GM12878 (cell line): Measurements from ENCODE around the gene ARMC10.

Experiments
- CREM ChIP-seq: IDR thresholded peaks from 2 replicates; pipeline ENCODE4 v1.6.1; 2014; ENCODE audit warnings: antibody characterized with exemption, low read depth
- FOS ChIP-seq: IDR thresholded peaks from 3 replicates; pipeline ENCODE4 v1.6.1; 2011; ENCODE audit warnings: borderline replicate concordance; ENCODE audit not compliant: insufficient read length; ENCODE audit errors: extremely low read depth
- JUNB ChIP-seq: IDR thresholded peaks from 2 replicates; pipeline ENCODE4 v1.6.1; 2016; ENCODE audit warnings: antibody characterized with exemption, mild to moderate bottlenecking
- PML ChIP-seq: IDR thresholded peaks from 2 replicates; pipeline ENCODE4 v1.6.1; 2012; ENCODE audit warnings: low read length, inconsistent platforms
- POLR2A ChIP-seq: IDR thresholded peaks from 2 replicates; pipeline ENCODE4 v1.6.1; 2011; ENCODE audit warnings: low read depth, mild to moderate bottlenecking, low read length
- POLR2AphosphoS5 ChIP-seq: IDR thresholded peaks from 2 replicates; pipeline ENCODE4 v1.6.1; 2011; ENCODE audit warnings: mild to moderate bottlenecking, low read length, inconsistent platforms
- POU2F2 ChIP-seq: IDR thresholded peaks from 3 replicates; pipeline ENCODE4 v1.6.1; 2011; ENCODE audit warnings: low read depth, mild to moderate bottlenecking, low read length, borderline replicate concordance
- RAD21 ChIP-seq: IDR thresholded peaks from 2 replicates; pipeline ENCODE4 v1.6.1; 2011; ENCODE audit warnings: mild to moderate bottlenecking, low read depth, low read length, moderate library complexity; ENCODE audit not compliant: insufficient read depth
- TF ChIP-seq, protein P1 (sequence below): IDR thresholded peaks from 2 replicates; pipeline ENCODE4 v1.6.1; 2012; ENCODE audit warnings: mild to moderate bottlenecking, low read depth, low read length
- TF ChIP-seq, protein P2 (sequence below), 3 experiments: IDR thresholded peaks in 2 of 3; conservative IDR thresholded peaks in 1 of 3; 2 replicates each; pipeline ENCODE4 v1.5.1; 2011; ENCODE audit warnings: low read depth in 3 of 3, low read length in 3 of 3, mild to moderate bottlenecking in 3 of 3, control low read depth in 2 of 3, moderate library complexity in 2 of 3, inconsistent platforms in 1 of 3, mixed read lengths in 1 of 3; ENCODE audit not compliant: control insufficient read depth in 2 of 3, insufficient read depth in 1 of 3; ENCODE audit errors: extremely low read depth in 1 of 3
- TF ChIP-seq, protein P3 (sequence below): IDR thresholded peaks from 2 replicates; pipeline ENCODE4 v1.6.1; 2011; ENCODE audit warnings: borderline replicate concordance, low read depth, mild to moderate bottlenecking, moderate library complexity, mixed read lengths, low read length; ENCODE audit not compliant: insufficient read depth; ENCODE audit errors: extremely low read length
- TF ChIP-seq, protein P4 (sequence below): fragments of 150-350 bp; IDR thresholded peaks from 2 replicates; pipeline ENCODE4 v1.6.1; 2016; ENCODE audit warnings: low read depth, low read length

DNA sequence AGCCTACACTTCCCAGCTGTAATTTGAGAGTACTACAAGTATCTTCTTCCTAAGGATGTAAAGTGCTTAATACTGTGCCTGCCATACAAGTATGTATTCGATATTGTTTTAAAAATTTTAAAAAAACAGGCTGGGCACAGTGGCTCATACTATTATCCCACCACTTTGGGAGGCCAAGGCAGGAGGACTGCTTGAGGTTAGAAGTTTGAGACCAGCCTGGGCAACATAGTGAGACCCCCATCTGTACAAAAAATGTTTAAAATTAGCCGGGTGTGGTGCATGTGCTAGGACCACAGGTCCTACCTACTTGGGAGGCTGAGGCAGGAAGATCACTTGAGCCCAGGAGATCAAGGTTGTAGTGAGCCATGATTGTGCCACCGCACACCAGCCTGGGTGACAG, 8.3 kb downstream of the ARMC10 start:
- TF ChIP-seq, protein P1, sequence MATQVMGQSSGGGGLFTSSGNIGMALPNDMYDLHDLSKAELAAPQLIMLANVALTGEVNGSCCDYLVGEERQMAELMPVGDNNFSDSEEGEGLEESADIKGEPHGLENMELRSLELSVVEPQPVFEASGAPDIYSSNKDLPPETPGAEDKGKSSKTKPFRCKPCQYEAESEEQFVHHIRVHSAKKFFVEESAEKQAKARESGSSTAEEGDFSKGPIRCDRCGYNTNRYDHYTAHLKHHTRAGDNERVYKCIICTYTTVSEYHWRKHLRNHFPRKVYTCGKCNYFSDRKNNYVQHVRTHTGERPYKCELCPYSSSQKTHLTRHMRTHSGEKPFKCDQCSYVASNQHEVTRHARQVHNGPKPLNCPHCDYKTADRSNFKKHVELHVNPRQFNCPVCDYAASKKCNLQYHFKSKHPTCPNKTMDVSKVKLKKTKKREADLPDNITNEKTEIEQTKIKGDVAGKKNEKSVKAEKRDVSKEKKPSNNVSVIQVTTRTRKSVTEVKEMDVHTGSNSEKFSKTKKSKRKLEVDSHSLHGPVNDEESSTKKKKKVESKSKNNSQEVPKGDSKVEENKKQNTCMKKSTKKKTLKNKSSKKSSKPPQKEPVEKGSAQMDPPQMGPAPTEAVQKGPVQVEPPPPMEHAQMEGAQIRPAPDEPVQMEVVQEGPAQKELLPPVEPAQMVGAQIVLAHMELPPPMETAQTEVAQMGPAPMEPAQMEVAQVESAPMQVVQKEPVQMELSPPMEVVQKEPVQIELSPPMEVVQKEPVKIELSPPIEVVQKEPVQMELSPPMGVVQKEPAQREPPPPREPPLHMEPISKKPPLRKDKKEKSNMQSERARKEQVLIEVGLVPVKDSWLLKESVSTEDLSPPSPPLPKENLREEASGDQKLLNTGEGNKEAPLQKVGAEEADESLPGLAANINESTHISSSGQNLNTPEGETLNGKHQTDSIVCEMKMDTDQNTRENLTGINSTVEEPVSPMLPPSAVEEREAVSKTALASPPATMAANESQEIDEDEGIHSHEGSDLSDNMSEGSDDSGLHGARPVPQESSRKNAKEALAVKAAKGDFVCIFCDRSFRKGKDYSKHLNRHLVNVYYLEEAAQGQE, result no peak
- TF ChIP-seq, protein P2, sequence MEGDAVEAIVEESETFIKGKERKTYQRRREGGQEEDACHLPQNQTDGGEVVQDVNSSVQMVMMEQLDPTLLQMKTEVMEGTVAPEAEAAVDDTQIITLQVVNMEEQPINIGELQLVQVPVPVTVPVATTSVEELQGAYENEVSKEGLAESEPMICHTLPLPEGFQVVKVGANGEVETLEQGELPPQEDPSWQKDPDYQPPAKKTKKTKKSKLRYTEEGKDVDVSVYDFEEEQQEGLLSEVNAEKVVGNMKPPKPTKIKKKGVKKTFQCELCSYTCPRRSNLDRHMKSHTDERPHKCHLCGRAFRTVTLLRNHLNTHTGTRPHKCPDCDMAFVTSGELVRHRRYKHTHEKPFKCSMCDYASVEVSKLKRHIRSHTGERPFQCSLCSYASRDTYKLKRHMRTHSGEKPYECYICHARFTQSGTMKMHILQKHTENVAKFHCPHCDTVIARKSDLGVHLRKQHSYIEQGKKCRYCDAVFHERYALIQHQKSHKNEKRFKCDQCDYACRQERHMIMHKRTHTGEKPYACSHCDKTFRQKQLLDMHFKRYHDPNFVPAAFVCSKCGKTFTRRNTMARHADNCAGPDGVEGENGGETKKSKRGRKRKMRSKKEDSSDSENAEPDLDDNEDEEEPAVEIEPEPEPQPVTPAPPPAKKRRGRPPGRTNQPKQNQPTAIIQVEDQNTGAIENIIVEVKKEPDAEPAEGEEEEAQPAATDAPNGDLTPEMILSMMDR (IDR thresholded peaks at IDR 0.05 in 2 of 3, conservative IDR thresholded peaks at IDR 0.05 in 1 of 3; ENCODE audit: control insufficient read depth in 2 of 3, extremely low read depth in 1 of 3, insufficient read depth in 1 of 3, low read depth in 3 of 3, low read length in 3 of 3), result no peak
- TF ChIP-seq, protein P3, sequence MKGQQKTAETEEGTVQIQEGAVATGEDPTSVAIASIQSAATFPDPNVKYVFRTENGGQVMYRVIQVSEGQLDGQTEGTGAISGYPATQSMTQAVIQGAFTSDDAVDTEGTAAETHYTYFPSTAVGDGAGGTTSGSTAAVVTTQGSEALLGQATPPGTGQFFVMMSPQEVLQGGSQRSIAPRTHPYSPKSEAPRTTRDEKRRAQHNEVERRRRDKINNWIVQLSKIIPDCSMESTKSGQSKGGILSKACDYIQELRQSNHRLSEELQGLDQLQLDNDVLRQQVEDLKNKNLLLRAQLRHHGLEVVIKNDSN, result no peak
- TF ChIP-seq POU2F2 (no peak), POLR2A (no peak), RAD21 (no peak), CREM (no peak), FOS (no peak), JUNB (no peak), POLR2AphosphoS5 (no peak), PML (no peak)
- TF ChIP-seq, protein P4, sequence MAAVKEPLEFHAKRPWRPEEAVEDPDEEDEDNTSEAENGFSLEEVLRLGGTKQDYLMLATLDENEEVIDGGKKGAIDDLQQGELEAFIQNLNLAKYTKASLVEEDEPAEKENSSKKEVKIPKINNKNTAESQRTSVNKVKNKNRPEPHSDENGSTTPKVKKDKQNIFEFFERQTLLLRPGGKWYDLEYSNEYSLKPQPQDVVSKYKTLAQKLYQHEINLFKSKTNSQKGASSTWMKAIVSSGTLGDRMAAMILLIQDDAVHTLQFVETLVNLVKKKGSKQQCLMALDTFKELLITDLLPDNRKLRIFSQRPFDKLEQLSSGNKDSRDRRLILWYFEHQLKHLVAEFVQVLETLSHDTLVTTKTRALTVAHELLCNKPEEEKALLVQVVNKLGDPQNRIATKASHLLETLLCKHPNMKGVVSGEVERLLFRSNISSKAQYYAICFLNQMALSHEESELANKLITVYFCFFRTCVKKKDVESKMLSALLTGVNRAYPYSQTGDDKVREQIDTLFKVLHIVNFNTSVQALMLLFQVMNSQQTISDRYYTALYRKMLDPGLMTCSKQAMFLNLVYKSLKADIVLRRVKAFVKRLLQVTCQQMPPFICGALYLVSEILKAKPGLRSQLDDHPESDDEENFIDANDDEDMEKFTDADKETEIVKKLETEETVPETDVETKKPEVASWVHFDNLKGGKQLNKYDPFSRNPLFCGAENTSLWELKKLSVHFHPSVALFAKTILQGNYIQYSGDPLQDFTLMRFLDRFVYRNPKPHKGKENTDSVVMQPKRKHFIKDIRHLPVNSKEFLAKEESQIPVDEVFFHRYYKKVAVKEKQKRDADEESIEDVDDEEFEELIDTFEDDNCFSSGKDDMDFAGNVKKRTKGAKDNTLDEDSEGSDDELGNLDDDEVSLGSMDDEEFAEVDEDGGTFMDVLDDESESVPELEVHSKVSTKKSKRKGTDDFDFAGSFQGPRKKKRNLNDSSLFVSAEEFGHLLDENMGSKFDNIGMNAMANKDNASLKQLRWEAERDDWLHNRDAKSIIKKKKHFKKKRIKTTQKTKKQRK, result no peak
